GM18499 (cell line): ENCODE results near the gene LTBP4.
"Not testable (repeated sequence)": the region's sequence is repeated elsewhere in the genome, so short reads cannot be mapped to it uniquely, and the experiment has no call there.

ENCODE experiments used
- ATAC-seq: cut with Tn5 transposase; IDR thresholded peaks from one replicate; pipeline ENCODE4 v1.9.1; 2021; ENCODE audit warnings: moderate number of reproducible peaks; ENCODE audit not compliant: insufficient read depth, unreplicated experiment

LTBP4 gene

DNA sequence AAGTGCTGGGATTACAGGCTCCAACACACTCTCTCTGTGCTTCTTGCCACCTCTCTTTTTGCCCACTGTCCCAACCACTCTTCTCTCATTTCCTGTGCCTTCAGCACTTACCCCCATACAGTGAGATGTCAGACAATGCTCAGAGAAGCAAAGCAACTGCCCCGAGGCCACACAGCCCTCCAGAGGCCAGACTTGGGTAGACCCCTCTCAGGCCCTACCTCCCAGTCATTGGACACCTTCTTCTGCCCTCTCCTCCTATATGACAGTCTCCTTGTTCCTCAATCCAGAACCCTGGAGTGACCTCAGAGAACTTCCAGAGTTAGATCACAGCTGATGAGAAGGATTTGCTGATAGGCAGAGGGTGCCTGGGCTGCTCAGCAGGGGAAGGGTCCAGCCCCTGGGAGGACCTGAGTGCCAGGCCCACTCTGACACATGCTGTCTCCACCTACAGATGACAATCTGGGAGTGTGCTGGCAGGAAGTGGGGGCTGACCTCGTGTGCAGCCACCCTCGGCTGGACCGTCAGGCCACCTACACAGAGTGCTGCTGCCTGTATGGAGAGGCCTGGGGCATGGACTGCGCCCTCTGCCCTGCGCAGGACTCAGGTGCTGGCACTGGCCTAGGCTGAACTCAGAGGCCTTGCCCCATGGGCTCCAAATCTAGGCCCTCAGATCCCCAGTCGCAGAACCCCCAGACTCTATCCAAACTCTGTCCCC, 24.4 kb downstream of the LTBP4 start:
- ATAC-seq: no peak

DNA sequence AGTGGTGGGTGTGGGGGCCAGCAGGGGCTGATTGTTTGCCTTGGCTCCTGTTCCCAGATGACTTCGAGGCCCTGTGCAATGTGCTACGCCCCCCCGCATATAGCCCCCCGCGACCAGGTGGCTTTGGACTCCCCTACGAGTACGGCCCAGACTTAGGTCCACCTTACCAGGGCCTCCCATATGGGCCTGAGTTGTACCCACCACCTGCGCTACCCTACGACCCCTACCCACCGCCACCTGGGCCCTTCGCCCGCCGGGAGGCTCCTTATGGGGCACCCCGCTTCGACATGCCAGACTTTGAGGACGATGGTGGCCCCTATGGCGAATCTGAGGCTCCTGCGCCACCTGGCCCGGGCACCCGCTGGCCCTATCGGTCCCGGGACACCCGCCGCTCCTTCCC, 25.7 kb downstream of the LTBP4 start:
- no peak for ATAC-seq

DNA sequence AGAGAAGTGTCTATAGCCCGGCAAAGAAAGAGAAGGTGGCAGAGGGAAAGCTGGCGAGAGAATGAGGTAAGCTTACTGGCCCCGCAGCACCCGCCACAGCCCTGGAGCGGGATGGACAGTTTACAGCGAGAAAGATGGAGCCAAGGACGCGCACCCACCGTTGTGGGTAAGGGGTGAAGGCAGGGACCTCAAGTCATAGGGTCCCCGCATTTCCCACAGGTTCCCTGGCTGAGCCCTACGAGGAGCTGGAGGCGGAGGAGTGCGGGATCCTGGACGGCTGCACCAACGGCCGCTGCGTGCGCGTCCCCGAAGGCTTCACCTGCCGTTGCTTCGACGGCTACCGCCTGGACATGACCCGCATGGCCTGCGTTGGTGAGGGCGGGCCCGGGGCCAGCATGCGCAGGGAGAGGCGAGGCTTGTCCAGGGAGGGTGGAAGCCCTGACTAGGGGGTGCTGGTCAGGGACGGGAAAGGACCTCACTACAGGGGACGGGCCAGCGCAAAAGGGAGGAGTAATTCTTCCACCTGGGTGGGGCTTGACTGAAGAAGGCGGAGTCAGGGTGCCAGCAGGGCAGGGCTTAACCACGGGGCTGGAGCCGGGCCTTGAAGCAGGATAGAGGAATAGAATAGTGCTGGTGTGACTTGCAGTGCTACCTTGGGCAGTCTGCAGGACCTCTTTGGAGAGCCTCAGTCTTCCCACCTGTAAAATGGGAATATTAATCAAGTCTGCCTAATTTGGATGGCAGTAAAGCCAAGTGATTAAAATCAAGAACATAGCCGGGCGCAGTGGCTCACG, 26.5 kb downstream of the LTBP4 start:
- ATAC-seq: no peak

DNA sequence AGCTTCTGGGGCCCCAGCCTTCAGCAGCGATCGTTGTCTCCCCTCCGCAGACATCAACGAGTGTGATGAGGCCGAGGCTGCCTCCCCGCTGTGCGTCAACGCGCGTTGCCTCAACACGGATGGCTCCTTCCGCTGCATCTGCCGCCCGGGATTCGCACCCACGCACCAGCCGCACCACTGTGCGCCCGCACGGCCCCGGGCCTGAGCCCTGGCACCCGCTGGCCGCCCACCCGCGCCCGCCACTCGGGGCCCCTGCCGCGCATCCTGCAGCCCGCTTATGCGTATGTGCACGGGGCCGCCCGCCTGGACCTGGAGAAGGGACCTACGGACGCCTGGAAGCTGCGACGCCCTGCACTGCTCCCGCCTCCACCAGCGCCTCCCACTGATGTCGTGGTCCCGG, 28.2 kb downstream of the LTBP4 start:
- ATAC-seq: no peak

DNA sequence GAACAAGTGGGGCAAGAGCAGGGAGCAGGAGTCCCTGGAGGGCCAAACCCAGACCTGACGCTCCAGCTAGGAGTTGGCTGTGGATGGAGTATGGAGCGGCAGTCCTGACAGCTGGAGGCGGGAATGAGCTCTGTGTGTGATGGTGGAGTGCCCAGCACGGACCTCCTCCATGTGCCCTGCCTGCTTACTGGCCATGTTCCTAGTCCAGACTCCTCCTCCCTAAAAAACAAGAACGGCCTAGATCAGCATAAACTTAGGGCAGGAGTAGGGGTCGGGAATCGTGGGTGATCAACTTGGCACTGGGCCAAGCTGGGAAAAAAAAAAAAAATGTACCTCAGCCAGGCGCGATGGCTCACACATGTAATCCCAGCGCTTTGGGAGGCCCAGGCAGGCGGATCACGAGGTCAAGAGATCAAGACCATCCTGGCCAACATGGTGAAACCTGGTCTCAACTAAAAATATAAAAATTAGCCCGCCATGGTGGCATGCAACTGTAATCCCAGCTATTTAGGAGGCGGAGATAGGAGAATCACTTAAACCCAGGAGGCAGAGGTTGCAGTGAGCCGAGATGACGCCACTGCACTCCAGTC, 29.5 kb downstream of the LTBP4 start:
- ATAC-seq: no peak

DNA sequence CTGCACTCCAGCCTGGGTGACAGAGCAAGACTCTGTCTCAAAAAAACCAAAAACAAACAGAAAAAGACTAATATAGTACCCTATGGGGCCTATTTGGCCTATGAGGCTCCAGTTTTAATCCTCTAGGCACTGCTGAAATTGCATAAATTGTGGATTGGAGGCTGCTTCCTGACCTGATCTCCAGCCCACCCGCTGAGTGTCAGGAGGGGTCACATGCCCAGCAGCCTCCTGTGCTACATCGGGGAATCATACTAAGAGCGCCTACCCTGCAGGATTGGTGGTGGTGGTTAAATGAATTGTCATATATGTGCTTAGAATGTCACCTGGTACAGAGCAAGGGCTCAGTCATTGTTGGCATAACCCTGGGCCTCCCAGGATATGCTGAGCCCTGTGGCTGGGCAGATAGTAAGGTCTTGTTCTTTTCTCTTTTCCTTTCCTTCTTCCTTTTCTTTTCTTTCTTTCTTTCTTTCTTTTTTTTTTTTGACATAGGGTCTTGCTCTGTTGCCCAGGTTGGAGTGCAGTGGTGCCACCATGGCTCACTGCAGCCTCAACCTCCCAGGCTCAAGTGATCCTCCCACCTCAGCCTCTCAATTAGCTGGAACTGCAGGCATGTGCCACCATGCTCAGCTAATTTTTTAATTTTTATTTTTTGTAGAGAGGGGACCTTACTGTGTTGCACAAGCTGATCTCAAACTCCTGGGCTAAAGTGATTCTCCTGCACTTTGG, 31.3 kb downstream of the LTBP4 start:
- ATAC-seq: no peak

DNA sequence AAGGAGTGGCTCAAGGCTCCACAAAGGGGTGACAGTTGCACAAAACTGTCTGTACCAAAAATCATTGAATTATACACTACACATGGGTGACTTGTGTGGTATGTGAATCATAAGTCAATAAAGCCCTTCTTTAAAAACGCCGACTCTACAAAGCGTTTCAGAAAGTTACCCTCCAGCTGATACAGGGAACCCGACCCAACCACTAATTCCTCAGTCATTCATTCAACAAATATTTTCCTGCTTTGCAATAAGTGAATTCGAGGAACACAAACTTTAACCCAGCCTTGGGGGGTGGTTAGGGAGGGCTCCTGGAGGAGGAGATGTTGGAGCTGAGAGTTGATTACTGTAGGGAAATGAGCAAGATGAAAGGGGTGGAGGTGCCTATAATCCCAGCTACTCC, 32.0 kb downstream of the LTBP4 start:
- ATAC-seq: no peak

DNA sequence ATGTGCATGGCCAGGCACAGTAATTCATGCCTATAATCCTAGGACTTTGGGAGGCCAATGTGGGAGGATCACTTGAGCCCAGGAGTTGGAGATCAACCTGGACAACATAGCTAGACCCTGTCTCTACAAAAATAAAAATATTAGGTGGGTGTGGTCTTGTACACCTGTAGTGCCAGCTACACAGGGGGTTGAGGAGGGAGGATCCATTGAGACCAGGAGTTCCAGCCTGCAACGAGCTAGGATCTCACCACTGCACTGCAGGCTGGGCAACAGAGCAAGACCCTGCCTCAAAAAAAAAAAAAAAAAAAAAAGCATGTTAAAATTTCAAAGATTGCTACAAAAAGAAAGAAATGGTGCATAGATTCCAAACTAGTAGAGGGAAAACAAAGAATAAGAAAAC, 37.2 kb downstream of the LTBP4 start:
- no peak for ATAC-seq

DNA sequence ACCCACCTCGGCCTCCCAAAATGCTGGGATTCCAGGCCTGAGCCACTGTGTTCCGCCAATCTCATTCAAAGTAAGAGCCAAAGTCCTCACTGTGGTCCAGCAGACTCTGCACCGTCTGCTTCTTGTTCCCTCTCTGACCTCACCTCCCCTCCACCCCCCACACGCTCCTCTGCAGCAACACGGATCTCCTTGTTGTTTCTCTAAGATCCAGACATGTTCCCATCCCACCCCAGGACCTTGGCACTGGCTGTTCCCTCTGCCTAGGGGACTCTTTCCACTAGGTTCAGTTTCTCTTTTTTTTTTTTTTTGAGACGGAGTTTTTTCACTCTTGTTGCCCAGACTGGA, 38.4 kb downstream of the LTBP4 start:
- ATAC-seq: no peak

DNA sequence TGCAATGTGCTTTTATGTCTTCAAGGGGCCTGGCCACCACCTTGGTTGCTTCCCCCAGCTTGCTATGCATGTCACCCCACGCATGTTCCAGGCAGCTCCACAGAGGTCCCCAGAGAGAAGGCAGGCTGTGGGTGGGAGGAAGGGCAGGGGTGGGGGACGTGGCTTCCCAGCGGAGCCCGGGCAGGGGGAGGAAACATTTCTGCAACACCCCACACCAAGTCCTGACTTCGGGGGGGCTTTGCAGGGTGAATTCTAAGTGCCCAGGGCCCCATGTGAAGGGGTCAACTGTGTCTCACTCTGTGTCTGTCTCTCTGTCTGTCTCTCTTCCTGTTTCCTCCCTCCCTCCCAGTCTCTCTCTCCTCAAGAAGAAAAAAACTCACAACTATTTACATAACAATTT, 39.6 kb downstream of the LTBP4 start:
- no peak for ATAC-seq

DNA sequence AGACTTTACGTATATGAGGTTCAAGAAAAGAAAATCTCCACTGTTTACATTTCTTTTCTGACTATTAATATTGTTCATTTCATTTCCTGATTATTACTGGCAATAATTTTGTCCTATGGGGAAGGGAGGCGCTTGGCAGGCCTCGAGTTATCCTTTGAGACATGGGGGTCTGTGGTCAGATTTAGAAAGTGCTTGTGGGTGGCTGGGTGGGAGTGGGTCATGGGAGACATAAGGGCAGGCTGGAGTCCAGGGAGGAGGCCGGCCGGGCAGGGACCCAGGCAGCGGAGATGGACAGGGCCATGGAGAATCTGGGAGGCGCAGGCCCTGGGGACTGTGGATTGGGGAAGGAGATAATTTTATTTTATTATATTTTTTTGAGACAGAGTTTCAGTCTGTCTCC, 40.1 kb downstream of the LTBP4 start:
- ATAC-seq: no peak

DNA sequence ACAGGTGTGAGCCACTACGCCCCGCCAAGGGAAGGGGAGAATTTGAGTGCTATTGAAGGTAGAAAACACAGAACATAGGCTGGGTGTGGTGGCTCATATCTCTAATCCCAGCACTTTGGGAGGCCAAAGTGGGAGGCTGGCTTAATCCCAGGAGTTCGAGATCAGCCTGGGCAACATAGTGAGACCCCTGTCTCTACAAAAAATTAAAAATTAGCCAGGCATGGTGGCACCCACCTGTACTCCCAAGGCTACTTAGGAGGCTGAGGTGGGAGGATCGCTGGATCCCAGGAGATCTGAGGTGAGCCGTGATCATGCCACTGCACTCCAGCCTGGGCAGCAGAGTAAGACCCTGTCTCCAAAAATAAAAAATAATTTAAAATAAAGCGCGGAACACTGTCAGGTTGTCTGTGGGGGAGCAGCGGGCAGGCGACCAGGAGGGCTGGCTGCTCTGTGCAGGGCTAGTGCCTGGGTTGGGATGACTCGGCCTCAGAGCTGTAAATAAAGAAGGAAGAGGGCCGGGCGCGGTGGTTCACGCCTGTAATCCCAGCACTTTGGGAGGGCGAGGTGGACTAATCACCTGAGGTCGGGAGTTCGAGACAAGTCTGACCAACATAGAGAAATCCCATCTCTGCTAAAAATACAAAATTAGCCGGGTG, 41.0 kb downstream of the LTBP4 start:
- ATAC-seq: no peak

DNA sequence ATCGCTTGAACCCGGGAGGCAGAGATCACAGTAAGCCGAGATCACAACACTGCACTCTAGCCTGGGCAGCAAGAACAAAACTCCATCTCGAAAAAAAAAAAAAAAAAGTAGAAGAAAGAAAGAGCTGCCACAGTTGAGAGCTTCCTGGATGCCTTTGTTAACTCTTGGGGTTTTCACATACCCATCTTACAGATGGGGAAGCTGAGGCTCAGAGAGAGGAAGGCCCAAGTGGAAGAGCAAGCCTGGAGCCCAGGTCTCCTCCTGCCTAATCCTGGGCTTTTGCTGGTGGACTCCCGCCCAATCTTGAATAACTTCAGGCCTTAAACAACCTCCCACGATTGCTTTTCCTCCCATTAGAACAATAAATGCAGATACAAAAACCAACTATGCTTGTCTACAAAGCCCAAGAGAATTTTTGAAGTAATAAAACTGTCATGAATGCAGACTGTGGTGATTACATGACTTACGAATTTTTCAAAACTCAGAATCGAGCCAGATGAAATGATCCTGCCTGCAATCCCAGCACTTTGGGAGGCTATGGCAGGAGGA, 41.7 kb downstream of the LTBP4 start:
- no peak for ATAC-seq

DNA sequence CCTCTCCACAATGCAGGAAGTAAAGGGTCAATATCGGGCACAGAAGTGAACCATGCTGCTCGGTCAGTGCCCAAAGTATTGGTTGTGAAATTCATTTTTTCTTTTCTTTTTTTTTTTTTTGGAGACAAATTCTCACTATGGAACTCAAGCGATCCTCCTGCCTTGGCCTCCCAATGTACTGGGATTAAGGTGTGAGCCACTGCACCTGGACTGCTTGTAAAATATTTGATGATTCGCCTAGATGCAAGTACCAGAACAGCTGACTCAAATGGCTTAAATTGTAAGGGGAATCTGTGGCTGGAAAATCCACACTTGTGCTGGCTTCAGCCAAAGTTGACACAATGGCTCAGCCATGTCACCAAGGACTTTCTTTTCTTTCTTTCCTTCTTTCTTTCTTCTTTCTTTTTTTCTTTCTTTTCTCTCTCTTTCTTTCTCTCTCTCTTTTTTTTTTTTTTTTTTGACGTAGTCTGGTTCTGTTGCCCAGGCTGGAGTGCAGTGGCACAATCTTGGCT, 45.6 kb downstream of the LTBP4 start:
- ATAC-seq: no peak

DNA sequence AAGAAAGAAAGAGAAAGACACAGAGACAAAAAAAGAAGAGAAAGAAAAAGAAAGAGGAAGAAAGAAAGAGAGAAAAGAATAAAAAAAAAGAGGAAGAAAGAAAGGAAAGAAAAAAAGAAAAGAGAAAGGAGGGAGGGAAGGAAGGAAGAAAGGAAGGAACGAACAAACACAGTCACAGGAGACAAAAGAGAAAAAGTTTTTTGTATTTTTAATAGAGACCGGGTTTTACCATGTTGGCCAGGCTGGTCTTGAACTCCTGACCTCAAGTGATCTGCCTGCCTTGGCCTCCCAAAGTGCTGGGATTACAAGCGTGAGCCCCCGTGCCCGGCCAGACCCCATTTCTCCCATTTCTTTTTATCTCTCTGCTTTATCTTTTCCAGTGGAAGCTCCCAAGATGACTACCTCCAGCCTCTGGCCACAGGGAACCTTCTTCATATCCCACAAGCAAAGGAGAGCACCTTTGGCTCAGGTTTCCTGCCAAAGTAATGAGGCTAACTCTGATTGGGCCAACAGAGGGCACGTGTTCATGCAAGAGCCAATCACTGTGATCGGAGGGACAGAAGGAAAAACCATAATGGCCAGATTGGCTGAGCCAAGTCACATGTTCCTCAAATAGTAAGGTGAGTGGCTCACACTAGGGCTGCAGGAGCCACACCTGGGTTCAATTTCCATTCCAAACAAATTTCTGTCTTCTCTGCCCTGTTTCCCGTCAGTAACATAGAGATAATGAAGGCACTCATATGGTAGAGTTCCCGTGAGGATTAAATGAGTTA, 48.9 kb downstream of the LTBP4 start:
- ATAC-seq: not testable (repeated sequence)

DNA sequence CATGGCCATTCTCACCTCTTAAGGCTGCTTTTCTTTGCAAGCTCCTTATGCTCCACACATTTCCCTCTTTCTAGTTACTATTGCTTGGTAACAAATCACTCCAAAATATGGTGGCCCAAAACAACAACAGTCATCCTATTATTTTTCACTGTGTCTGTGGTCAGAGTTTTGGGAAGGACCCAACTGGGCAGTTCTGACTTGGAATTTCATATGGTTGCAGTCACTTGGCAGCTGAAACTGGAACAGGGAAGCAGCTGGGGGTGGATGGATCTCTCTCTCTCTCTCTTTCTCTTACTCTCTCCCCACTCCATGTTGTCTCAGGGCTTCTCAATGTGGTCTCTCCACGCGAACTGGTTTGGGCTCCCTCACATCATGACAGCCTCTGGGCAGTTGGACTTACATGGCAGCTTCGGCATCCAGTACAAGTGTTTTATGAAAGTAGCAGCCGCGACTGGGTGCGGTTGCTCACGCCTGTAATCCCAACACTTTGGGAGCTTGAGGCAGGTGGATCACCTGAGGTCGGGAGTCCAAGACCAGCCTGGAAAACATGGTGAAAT, 49.7 kb downstream of the LTBP4 start:
- ATAC-seq: no peak

DNA sequence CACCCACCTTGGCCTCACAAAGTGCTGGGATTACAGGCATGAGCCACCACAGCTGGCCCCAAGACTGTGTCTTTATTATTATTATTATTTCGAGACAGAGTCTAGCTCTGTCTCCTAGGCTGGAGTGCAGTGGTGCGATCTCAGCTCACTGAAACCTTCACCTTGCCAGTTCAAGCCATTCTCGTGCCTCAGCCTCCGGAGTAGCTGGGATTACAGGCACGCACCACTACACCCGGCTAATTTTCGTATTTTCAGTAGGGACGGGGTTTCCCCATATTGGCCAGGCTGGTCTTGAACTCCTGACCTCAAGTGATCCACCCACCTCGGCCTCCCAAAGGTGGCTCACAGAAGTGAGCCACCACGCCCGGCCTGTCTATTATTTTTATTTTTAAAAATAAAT, 51.1 kb downstream of the LTBP4 start:
- ATAC-seq: not testable (repeated sequence)

DNA sequence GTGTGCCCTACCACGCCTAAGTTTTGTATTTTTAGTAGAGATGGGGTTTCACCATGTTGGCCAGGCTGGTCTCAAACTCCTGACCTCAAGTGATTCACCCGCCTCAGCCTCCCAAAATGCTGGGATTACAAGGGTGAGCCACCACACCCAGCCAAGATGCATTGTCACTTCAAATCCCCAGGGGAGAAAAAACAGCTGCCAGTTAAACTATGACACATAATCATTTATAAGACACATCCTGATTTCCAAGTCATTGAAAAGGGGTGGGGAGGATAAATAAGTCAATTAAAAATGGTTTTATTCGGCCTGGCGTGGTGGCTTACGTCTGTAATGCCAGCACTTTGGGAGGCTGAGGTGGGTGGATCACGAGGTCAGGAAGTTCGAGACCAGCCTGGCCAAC, 54.5 kb downstream of the LTBP4 start:
- ATAC-seq: not testable (repeated sequence)

DNA sequence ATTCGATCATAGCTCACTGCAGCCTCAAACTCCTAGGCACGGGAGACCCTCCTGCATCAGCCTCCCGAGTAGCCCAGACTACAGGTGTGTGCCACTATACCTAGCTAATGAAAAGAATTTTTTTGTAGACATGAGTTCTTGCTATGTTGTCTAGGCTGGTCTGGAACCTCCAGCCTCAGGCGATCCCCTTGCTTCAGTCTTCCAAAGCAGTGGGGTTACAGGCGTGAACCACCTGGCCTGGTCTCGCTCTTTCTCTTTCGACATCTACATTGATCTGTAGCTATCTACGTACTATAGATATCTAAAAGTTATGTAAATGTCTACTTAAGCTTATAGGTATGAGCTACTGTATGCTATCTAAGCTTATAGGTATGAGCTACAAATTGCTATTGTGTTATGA, 56.9 kb downstream of the LTBP4 start:
- ATAC-seq: no peak
